Right lobe of liver (tissue), 6 donors: Measurements from ENCODE around the gene FARS2. TPM values are rescaled to one million over a fixed set of nuclear protein-coding genes. Genes with fewer than 3 reads are reported as not detected.

ENCODE experiments used
- ATAC-seq, 4 donors: fragments of 200-7000 bp; cut with Tn5 transposase; one replicate each; pipeline ENCODE4 v1.9.1; 2020; ENCODE audit warnings: mild to moderate bottlenecking in 4 of 4, moderate library complexity in 4 of 4
- DNase-seq, 3 donors: peaks; one replicate each; pipeline ENCODE4 v3.0.0-alpha.2; 2020
- H3K27ac ChIP-seq, 3 donors: fragments of 200-600 bp; one replicate each; pipeline ENCODE4 v1.8.0; 2022
- H3K27me3 ChIP-seq, 2 donors: fragments of 200-600 bp; one replicate each; pipeline ENCODE4 v1.8.0; 2022
- H3K36me3 ChIP-seq, 4 donors: fragments of 200-600 bp; sonication (generic) in 1 of 4; one replicate each; pipeline versions ENCODE4 v1.5.1 to v1.8.0; 2017 to 2022; ENCODE audit warnings: control low read depth in 1 of 4
- H3K4me1 ChIP-seq, 4 donors: fragments of 200-600 bp; sonication (generic) in 1 of 4; one replicate each; pipeline versions ENCODE4 v1.5.1 to v1.8.0; 2017 to 2022; ENCODE audit warnings: control low read depth in 1 of 4
- H3K4me3 ChIP-seq, 3 donors: fragments of 200-600 bp; one replicate each; pipeline ENCODE4 v1.8.0; 2022
- H3K9me3 ChIP-seq, 4 donors: fragments of 200-600 bp; sonication (generic) in 1 of 4; one replicate each; pipeline versions ENCODE4 v1.5.1 to v1.8.0; 2017 to 2022; ENCODE audit warnings: control low read depth in 1 of 4
- CTCF ChIP-seq, 4 donors: fragments of 200-600 bp in 3 of 4; fragments of 450-650 bp in 1 of 4; IDR thresholded peaks; one replicate each; pipeline versions ENCODE4 v1.5.1 to v1.8.0; 2016 to 2022; ENCODE audit warnings: antibody characterized with exemption in 4 of 4, mild to moderate bottlenecking in 2 of 4
- POLR2A ChIP-seq: fragments of 450-650 bp; IDR thresholded peaks from one replicate; pipeline ENCODE4 v1.6.1; 2017; ENCODE audit warnings: antibody characterized with exemption, mild to moderate bottlenecking
- WGBS: methylation state at CpG from one replicate; pipeline ENCODE4 v1.1.6; 2018; ENCODE audit warnings: low coverage, low lambda C conversion rate; ENCODE audit not compliant: insufficient coverage; ENCODE audit errors: missing lambda C conversion rate; 5-methylcytosine and 5-hydroxymethylcytosine counted together
- intact Hi-C, 2 donors: fragments of 100-400 bp; cut with DNase I; formaldehyde crosslinking; loops; one replicate each; pipeline versions ENCODE4 v1.11.2 to v1.14.1; 2022
- total RNA-seq, 6 experiments: library from RNA; depleted of rRNA in 2 of 6; stranded (reverse); fragments of >200 nt in 2 of 6; fragmentation: NEBNext Ultra II Directional in 3 of 6; extraction: Animal tissue kit (Norgen Biotek cat#: 25700) in 3 of 6; gene quantifications; one replicate each; pipeline versions ENCODE4 v1.1.0 to v1.2.4, GENCODE V29; 2016 to 2023
- donor health status: DM: no; HTN: yes; CAD: no.
- donor health status: DM: no; HTN: no; CAD: no.
- donor health status: DM: no; HTN: no; CAD: no.
- donor health status: DM: no; HTN: yes; CAD: no.
- donor health status: DM: no; HTN: yes; CAD: no.

FARS2 gene
- total RNA-seq, 6 experiments from 2014 or later: 7.2 to 12.9 (median 11.7) TPM

- H3K27ac ChIP-seq: no peak overlapping the region
- H3K27me3 ChIP-seq: no peaks in the 10 kb centered on the region
- no peaks in the 10 kb centered on the region for H3K36me3 ChIP-seq
- intact Hi-C loops: no loop called here
- TF ChIP-seq CTCF (IDR thresholded peaks at IDR 0.05) (no peak), POLR2A (no peak)
- 78% methylated on average over 3 of the region's 3 CpGs for WGBS
- H3K9me3 ChIP-seq: no peaks in the 10 kb centered on the region
- DNase-seq (no peak), ATAC-seq (no peak)
- no peaks in the 10 kb centered on the region for H3K4me1 ChIP-seq
- H3K4me3 ChIP-seq: no peak overlapping the region
Measured at GRCh38 chr6:5274231-5274630, 12.9 kb downstream of the FARS2 start.

GRCh38 chr6:5275497-5275896, 14.2 kb downstream of the FARS2 start:
- Histone ChIP-seq H3K4me1 (no peaks in the 10 kb centered on the region), H3K4me3 (no peak overlapping the region), H3K27me3 (no peaks in the 10 kb centered on the region), H3K36me3 (no peaks in the 10 kb centered on the region), H3K27ac (no peak overlapping the region), H3K9me3 (no peaks in the 10 kb centered on the region)
- no peak for DNase-seq
- intact Hi-C loops: no loop called here
- 77% methylated on average over 2 of the region's 2 CpGs for WGBS
- TF ChIP-seq POLR2A (no peak), CTCF (IDR thresholded peaks at IDR 0.05) (no peak)
- peak in 1 of 4 donors; percentile 32 for ATAC-seq

- no peak for ATAC-seq
- Histone ChIP-seq H3K36me3 (no peaks in the 10 kb centered on the region), H3K9me3 (no peaks in the 10 kb centered on the region), H3K4me3 (no peak overlapping the region), H3K27me3 (no peaks in the 10 kb centered on the region), H3K27ac (no peak overlapping the region), H3K4me1 (no peaks in the 10 kb centered on the region)
- intact Hi-C loops: no loop called here
- WGBS: 94% methylated on average over 2 of the region's 2 CpGs
- no peak for TF ChIP-seq POLR2A
- TF ChIP-seq CTCF (IDR thresholded peaks at IDR 0.05): no peak
- no peak for DNase-seq
Measured at GRCh38 chr6:5276581-5276980, 15.3 kb downstream of the FARS2 start.

- TF ChIP-seq POLR2A: no peak
- TF ChIP-seq CTCF (IDR thresholded peaks at IDR 0.05): no peak
- DNase-seq: no peak
- no peaks in the 10 kb centered on the region for H3K27me3 ChIP-seq
- H3K4me3 ChIP-seq: no peak overlapping the region
- intact Hi-C loops: no loop called here
- no peaks in the 10 kb centered on the region for H3K36me3 ChIP-seq
- H3K9me3 ChIP-seq: no peaks in the 10 kb centered on the region
- ATAC-seq: no peak
- H3K27ac ChIP-seq: no peak overlapping the region
- no peaks in the 10 kb centered on the region for H3K4me1 ChIP-seq
- 81% methylated on average over 3 of the region's 3 CpGs for WGBS
Measured at GRCh38 chr6:5277589-5277988, 16.3 kb downstream of the FARS2 start.

- Histone ChIP-seq H3K4me1 (no peaks in the 10 kb centered on the region), H3K27ac (no peak overlapping the region), H3K27me3 (no peaks in the 10 kb centered on the region), H3K36me3 (no peaks in the 10 kb centered on the region), H3K9me3 (no peaks in the 10 kb centered on the region), H3K4me3 (no peak overlapping the region)
- no peak for TF ChIP-seq CTCF (IDR thresholded peaks at IDR 0.05)
- no peak for TF ChIP-seq POLR2A
- no peak for DNase-seq
- intact Hi-C loops: no loop called here
- 86% methylated on average over 5 of the region's 5 CpGs for WGBS
- no peak for ATAC-seq
Measured at GRCh38 chr6:5278047-5278446, 16.7 kb downstream of the FARS2 start.
